ENCODE data around the gene RIN3.
A peak's percentile ranks its signal among the peaks of the same experiment; 100 is the strongest.

Gene RIN3

GRCh38 chr14:92555465-92556111, 42.0 kb downstream of the RIN3 start:
- DNase-seq, result no peak

- no peak for DNase-seq
Observed at GRCh38 chr14:92556255-92556741, 42.7 kb downstream of the RIN3 start.

GRCh38 chr14:92556863-92557543, 43.4 kb downstream of the RIN3 start:
- no peak for DNase-seq

- no peak for DNase-seq
Observed at GRCh38 chr14:92557544-92557912, 43.9 kb downstream of the RIN3 start.

GRCh38 chr14:92558319-92558718, 44.7 kb downstream of the RIN3 start:
- DNase-seq, result no peak

- DNase-seq, result no peak
Observed at GRCh38 chr14:92559486-92559885, 45.9 kb downstream of the RIN3 start.

GRCh38 chr14:92560106-92560865, 46.7 kb downstream of the RIN3 start:
- DNase-seq, result no peak

- DNase-seq, result no peak
Observed at GRCh38 chr14:92561906-92562479, 48.4 kb downstream of the RIN3 start.

GRCh38 chr14:92563359-92563758, 49.8 kb downstream of the RIN3 start:
- peak in 1 of 51 donors; percentile 8 for DNase-seq

GRCh38 chr14:92563765-92564285, 50.2 kb downstream of the RIN3 start:
- no peak for DNase-seq

- DNase-seq, result peak in 3 of 51 donors; percentile 6 to 19 (median 12)
Observed at GRCh38 chr14:92564344-92565039, 50.9 kb downstream of the RIN3 start.

- DNase-seq, result no peak
Observed at GRCh38 chr14:92565040-92565717, 51.6 kb downstream of the RIN3 start.

GRCh38 chr14:92565718-92566115, 52.1 kb downstream of the RIN3 start:
- no peak for DNase-seq

GRCh38 chr14:92567173-92567725, 53.7 kb downstream of the RIN3 start:
- no peak for DNase-seq

- no peak for DNase-seq
Observed at GRCh38 chr14:92568621-92569479, 55.3 kb downstream of the RIN3 start.

GRCh38 chr14:92570674-92571262, 57.2 kb downstream of the RIN3 start:
- no peak for DNase-seq

GRCh38 chr14:92572050-92572449, 58.5 kb downstream of the RIN3 start:
- no peak for DNase-seq

- no peak for DNase-seq
Observed at GRCh38 chr14:92573761-92574498, 60.3 kb downstream of the RIN3 start.

Measured in hypothalamus (tissue), 51 donors.